H1 (cell line): ENCODE data around the gene CCNY. TPM values are rescaled to one million over a fixed set of nuclear protein-coding genes. Genes with fewer than 3 reads are reported as not detected.

Source experiments
- CTCF ChIA-PET: fragments of 300-600 bp; sonication (Branson Sonifier 250); formaldehyde crosslinking; loops from one replicate; lab custom pipeline; 2021; ENCODE audit not compliant: partially characterized antibody; lab: Charles Lee
- POLR2A ChIA-PET: fragments of 300-600 bp; sonication (Branson Sonifier 250); formaldehyde crosslinking; loops from one replicate; lab custom pipeline; 2021; ENCODE audit warnings: inconsistent platforms; ENCODE audit not compliant: partially characterized antibody; lab: Charles Lee
- DNase-seq, 2 experiments: peaks; one replicate each; pipeline versions ENCODE4 v3.0.0 to v3.0.0-alpha.2; 2010 to 2022; ENCODE audit warnings: low spot score in 2 of 2, low read depth in 1 of 2, mixed read lengths in 1 of 2
- FAIRE-seq: peaks from 2 replicates; lab custom pipeline; 2011; peaks lifted over from hg19 to GRCh38; lab: Jason Lieb, UNC
- H2AFZ ChIP-seq: 2 replicates; pipeline ENCODE4 v1.8.1; 2012; ENCODE audit warnings: low read length, inconsistent platforms
- H2AK5ac ChIP-seq: 2 replicates; pipeline ENCODE4 v1.6.1; 2013; ENCODE audit warnings: low read depth, low read length
- H2BK120ac ChIP-seq: replicated peaks from 2 replicates; pipeline ENCODE3; 2013; ENCODE audit warnings: low read depth, low read length, inconsistent platforms
- H2BK12ac ChIP-seq: 2 replicates; pipeline ENCODE4 v1.6.1; 2013; ENCODE audit warnings: low read depth, low read length
- H2BK15ac ChIP-seq: 2 replicates; pipeline ENCODE4 v1.6.1; 2013; ENCODE audit warnings: low read length
- H2BK20ac ChIP-seq: 2 replicates; pipeline ENCODE4 v1.6.1; 2013; ENCODE audit warnings: low read length
- H2BK5ac ChIP-seq: 2 replicates; pipeline ENCODE4 v1.6.1; 2013; ENCODE audit warnings: low read depth, low read length
- H3K14ac ChIP-seq: 2 replicates; pipeline ENCODE4 v1.6.1; 2013; ENCODE audit warnings: inconsistent platforms; ENCODE audit not compliant: insufficient read length
- H3K18ac ChIP-seq: 2 replicates; pipeline ENCODE4 v1.6.1; 2013; ENCODE audit warnings: low read length; ENCODE audit errors: extremely low read depth
- H3K23ac ChIP-seq: 2 replicates; pipeline ENCODE4 v1.6.1; 2013; ENCODE audit warnings: inconsistent platforms; ENCODE audit not compliant: insufficient read length
- H3K23me2 ChIP-seq: 2 replicates; pipeline ENCODE4 v1.6.1; 2013; ENCODE audit warnings: low read depth, low read length
- H3K27ac ChIP-seq: 2 replicates; pipeline ENCODE4 v1.6.1; 2011; ENCODE audit warnings: low read depth, low read length, inconsistent platforms
- H3K27me3 ChIP-seq, 4 experiments: replicated peaks in 1 of 4; 1 replicate in 1 of 4; 2 replicates in 3 of 4; pipeline versions ENCODE4 v1.6.1 to v1.8.1; 2011 to 2013; ENCODE audit warnings: low read length in 3 of 4, mild to moderate bottlenecking in 3 of 4, inconsistent platforms in 2 of 4, mixed read lengths in 2 of 4, moderate library complexity in 1 of 4; ENCODE audit not compliant: control insufficient read depth in 3 of 4, insufficient read depth in 3 of 4; ENCODE audit errors: extremely low read depth in 1 of 4
- H3K36me3 ChIP-seq, 4 experiments: 2 replicates each; pipeline versions ENCODE4 v1.6.1 to v1.8.1; 2011 to 2013; ENCODE audit warnings: mild to moderate bottlenecking in 4 of 4, low read length in 3 of 4, moderate library complexity in 2 of 4, control low read depth in 1 of 4, inconsistent platforms in 1 of 4; ENCODE audit not compliant: insufficient read depth in 4 of 4, control insufficient read depth in 2 of 4
- H3K4ac ChIP-seq: replicated peaks from 2 replicates; pipeline ENCODE3; 2013; ENCODE audit warnings: low read length, low read depth, mixed read lengths, inconsistent platforms; ENCODE audit not compliant: insufficient read length
- H3K4me1 ChIP-seq, 4 experiments: replicated peaks in 1 of 4; 1 replicate in 1 of 4; 2 replicates in 3 of 4; pipeline versions ENCODE4 v1.6.1 to v1.8.1; 2011 to 2013; ENCODE audit warnings: low read length in 3 of 4, inconsistent platforms in 2 of 4, mixed read lengths in 1 of 4; ENCODE audit not compliant: insufficient read depth in 4 of 4, control insufficient read depth in 3 of 4
- H3K4me2 ChIP-seq, 2 experiments: 2 replicates each; pipeline versions ENCODE4 v1.6.1 to v1.8.1; 2011 to 2013; ENCODE audit warnings: low read depth in 2 of 2, low read length in 2 of 2, control low read depth in 1 of 2, inconsistent platforms in 1 of 2, mild to moderate bottlenecking in 1 of 2; ENCODE audit not compliant: insufficient read depth in 1 of 2
- H3K4me3 ChIP-seq, 4 experiments: fragments of 200-600, 300-600 bp in 1 of 4; sonication (generic), shearing (Covaris generic), sonication (Bioruptor Twin) in 1 of 4; 2 replicates each; pipeline versions ENCODE4 v1.5.1 to v1.8.1; 2011 to 2016; ENCODE audit warnings: low read length in 4 of 4, low read depth in 3 of 4, control low read depth in 2 of 4, inconsistent platforms in 2 of 4, mild to moderate bottlenecking in 2 of 4, mixed read lengths in 1 of 4, moderate library complexity in 1 of 4; ENCODE audit not compliant: insufficient read depth in 2 of 4; ENCODE audit errors: extremely low read depth in 1 of 4
- H3K56ac ChIP-seq: replicated peaks from 2 replicates; pipeline ENCODE3; 2013; ENCODE audit warnings: low read depth, mild to moderate bottlenecking, mixed read lengths, low read length, inconsistent platforms; ENCODE audit not compliant: insufficient read length
- H3K79me1 ChIP-seq: 2 replicates; pipeline ENCODE4 v1.6.1; 2013; ENCODE audit warnings: low read depth, low read length, control low read depth
- H3K79me2 ChIP-seq, 2 experiments: 2 replicates each; pipeline versions ENCODE4 v1.6.1 to v1.8.1; 2012 to 2013; ENCODE audit warnings: low read length in 2 of 2, mild to moderate bottlenecking in 2 of 2, inconsistent platforms in 1 of 2; ENCODE audit not compliant: insufficient read depth in 2 of 2, control insufficient read depth in 1 of 2
- H3K9ac ChIP-seq, 4 experiments: replicated peaks in 1 of 4; 1 replicate in 1 of 4; 2 replicates in 3 of 4; pipeline versions ENCODE4 v1.6.1 to v1.8.1; 2011 to 2013; ENCODE audit warnings: low read depth in 3 of 4, low read length in 3 of 4, control low read depth in 2 of 4, mild to moderate bottlenecking in 2 of 4, moderate library complexity in 2 of 4, inconsistent platforms in 1 of 4; ENCODE audit errors: extremely low read depth in 1 of 4
- H3K9me3 ChIP-seq, 2 experiments: 2 replicates each; pipeline versions ENCODE4 v1.6.1 to v1.8.1; 2012 to 2013; ENCODE audit warnings: mild to moderate bottlenecking in 2 of 2, moderate library complexity in 2 of 2, control low read depth in 1 of 2, inconsistent platforms in 1 of 2, low read depth in 1 of 2, low read length in 1 of 2, mixed read lengths in 1 of 2; ENCODE audit not compliant: insufficient read depth in 2 of 2
- H4K20me1 ChIP-seq, 2 experiments: replicated peaks in 1 of 2; 2 replicates each; pipeline versions ENCODE3 to v1.8.1; 2011 to 2013; ENCODE audit warnings: inconsistent platforms in 2 of 2, low read length in 2 of 2, mild to moderate bottlenecking in 1 of 2; ENCODE audit not compliant: insufficient read depth in 2 of 2, control insufficient read depth in 1 of 2
- H4K5ac ChIP-seq: 2 replicates; pipeline ENCODE4 v1.6.1; 2013; ENCODE audit warnings: low read length, low read depth, mixed read lengths, inconsistent platforms; ENCODE audit not compliant: insufficient read length
- H4K8ac ChIP-seq: 2 replicates; pipeline ENCODE4 v1.8.0; 2013; ENCODE audit warnings: mild to moderate bottlenecking, moderate library complexity, low read length, inconsistent platforms; ENCODE audit not compliant: insufficient read depth; ENCODE audit errors: extremely low read depth
- H4K91ac ChIP-seq: replicated peaks from 2 replicates; pipeline ENCODE3; 2013; ENCODE audit warnings: low read length, mixed read lengths, inconsistent platforms; ENCODE audit not compliant: insufficient read length
- BRCA1 ChIP-seq: IDR thresholded peaks from 2 replicates; pipeline ENCODE4 v1.6.1; 2012; ENCODE audit warnings: low read depth, low read length, improper control_type of control experiment
- FOSL1 ChIP-seq: IDR thresholded peaks from 2 replicates; pipeline ENCODE4 v1.6.1; 2011; ENCODE audit warnings: mild to moderate bottlenecking, low read depth, low read length, moderate library complexity; ENCODE audit not compliant: insufficient read depth
- HDAC2 ChIP-seq, 2 experiments: fragments of 300-600 bp in 1 of 2; sonication (generic) in 1 of 2; IDR thresholded peaks; 2 replicates each; pipeline ENCODE4 v1.6.1; 2011 to 2012; ENCODE audit warnings: low read depth in 2 of 2, low read length in 2 of 2, mild to moderate bottlenecking in 2 of 2, moderate library complexity in 2 of 2, borderline replicate concordance in 1 of 2, inconsistent platforms in 1 of 2
- JUN ChIP-seq: IDR thresholded peaks from 2 replicates; pipeline ENCODE4 v1.6.1; 2011; ENCODE audit warnings: low read depth, mild to moderate bottlenecking, improper control_type of control experiment, low read length
- RFX5 ChIP-seq: IDR thresholded peaks from 2 replicates; pipeline ENCODE4 v1.6.1; 2011; ENCODE audit warnings: low read depth, low read length, improper control_type of control experiment, borderline replicate concordance
- RNF2 ChIP-seq: fragments of 200-900, 300-1000 bp; sonication (generic); IDR thresholded peaks from 2 replicates; pipeline ENCODE4 v1.7.1; 2016; ENCODE audit warnings: borderline replicate concordance, low read depth, mild to moderate bottlenecking, antibody characterized with exemption, low read length; ENCODE audit not compliant: poor library complexity, severe bottlenecking; ENCODE audit errors: missing control alignments
- SIX5 ChIP-seq: IDR thresholded peaks from 2 replicates; pipeline ENCODE4 v1.6.1; 2011; ENCODE audit warnings: mild to moderate bottlenecking, low read depth, low read length
- SP1 ChIP-seq: IDR thresholded peaks from 2 replicates; pipeline ENCODE4 v1.6.1; 2011; ENCODE audit warnings: low read depth, low read length
- SP2 ChIP-seq: IDR thresholded peaks from 2 replicates; pipeline ENCODE4 v1.6.1; 2012; ENCODE audit warnings: mild to moderate bottlenecking, low read length, inconsistent platforms
- TAF1 ChIP-seq: IDR thresholded peaks from 2 replicates; pipeline ENCODE4 v1.6.1; 2011; ENCODE audit warnings: mild to moderate bottlenecking, low read depth, low read length
- TCF12 ChIP-seq: IDR thresholded peaks from 2 replicates; pipeline ENCODE4 v1.6.1; 2011; ENCODE audit warnings: low read depth, mild to moderate bottlenecking, low read length
- WGBS, 2 experiments: shearing (Covaris generic) in 1 of 2; methylation state at CpG; one replicate each; pipeline versions ENCODE4 v1.1.6 to v1.1.7; 2013 to 2015; ENCODE audit warnings: low lambda C conversion rate in 2 of 2, mixed read lengths in 2 of 2, inconsistent platforms in 1 of 2, low coverage in 1 of 2, missing lambda C conversion rate in 1 of 2; ENCODE audit not compliant: insufficient replicate concordance in 2 of 2, insufficient coverage in 1 of 2, insufficient read length in 1 of 2; ENCODE audit errors: extremely low coverage in 1 of 2, missing lambda C conversion rate in 1 of 2; 5-methylcytosine and 5-hydroxymethylcytosine counted together
- polyA plus RNA-seq, 7 experiments: library from polyadenylated mRNA; depleted of rRNA in 3 of 7; stranded (reverse) in 5 of 7; unstranded in 2 of 7; fragments of >200 nt in 5 of 7; fragments of 200-250 nt in 2 of 7; gene quantifications; 1 replicate in 5 of 7; 2 replicates in 1 of 7; 4 replicates in 1 of 7; pipeline versions ENCODE4 v1.2.1 to v1.2.3, GENCODE V29; 2011 to 2013; ENCODE audit warnings: missing spikeins in 2 of 7, mixed read lengths in 2 of 7
- total RNA-seq: library from RNA; stranded (reverse); fragmentation: NEBNext Ultra II Directional; extraction: Animal tissue kit (Norgen Biotek cat#: 25700); gene quantifications from 2 replicates; pipeline ENCODE4 v1.2.1, GENCODE V29; 2021
- TF ChIP-seq, protein P1 (sequence below): IDR thresholded peaks from 2 replicates; pipeline ENCODE4 v1.6.1; 2011; ENCODE audit warnings: low read depth, mild to moderate bottlenecking, low read length; ENCODE audit not compliant: insufficient read depth
- TF ChIP-seq, protein P2 (sequence below): IDR thresholded peaks from 2 replicates; pipeline ENCODE4 v1.6.1; 2011; ENCODE audit warnings: low read length, improper control_type of control experiment

The CCNY gene
- total and polyA plus RNA-seq, 2 of the 8 experiments (the other 6 are each of a cell fraction or from before 2014, with no cell fraction given), result 25.3 to 68.2 TPM

DNA sequence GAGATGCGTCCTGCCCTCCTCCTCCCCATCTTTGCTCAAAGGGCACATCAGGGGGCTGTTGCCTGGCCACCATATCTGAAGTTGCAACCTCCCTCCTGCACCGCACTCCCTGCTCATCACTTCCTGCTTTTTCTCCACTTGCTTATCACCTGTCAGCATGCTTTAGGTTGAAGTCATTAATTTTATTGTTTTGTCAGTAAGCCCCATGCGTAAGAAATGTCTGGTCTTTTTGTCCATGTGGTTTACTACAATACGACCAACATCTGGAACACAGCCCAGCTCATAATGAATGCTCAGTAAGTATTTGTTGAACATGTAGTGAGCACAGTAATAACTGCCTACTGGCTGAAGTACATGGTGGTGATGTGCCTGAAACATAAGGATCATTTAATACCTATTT, 197.3 kb downstream of the CCNY start:
- POLR2A ChIA-PET, result no interaction called here
- Histone ChIP-seq H3K27me3 (no peaks in the 10 kb centered on the region), H4K8ac (no peak overlapping the region), H3K9me3 (peaks cover 2 to 6% of the 10 kb centered on the region in 2 experiments; a peak in 1 of 4 replicates), H3K36me3 (peaks cover 0 to 17% (median 5%) of the 10 kb centered on the region in 4 experiments; a peak in 7 of 8 replicates), H3K18ac (no peak overlapping the region), H4K5ac (no peak overlapping the region), H3K27ac (no peak overlapping the region), H4K20me1 (no peaks in the 10 kb centered on the region), H2AK5ac (no peak overlapping the region), H2BK12ac (no peak overlapping the region), H3K4ac (no peak overlapping the region), H3K56ac (no peak overlapping the region), H4K91ac (no peak overlapping the region), H3K4me1 (no peaks in the 10 kb centered on the region), H2BK5ac (no peak overlapping the region), H2AFZ (no peak overlapping the region), H3K4me3 (no peak overlapping the region), H3K79me2 (no peaks in the 10 kb centered on the region), H3K14ac (no peak overlapping the region), H3K9ac (no peak overlapping the region), H2BK20ac (no peak overlapping the region), H2BK15ac (no peak overlapping the region), H3K23me2 (no peaks in the 10 kb centered on the region), H3K4me2 (no peak overlapping the region), H3K23ac (no peak overlapping the region), H2BK120ac (no peak overlapping the region), H3K79me1 (no peaks in the 10 kb centered on the region)
- WGBS, 2 experiments, result 89% methylated on average over 4 of the region's 4 CpGs; no CpG with 5 or more reads in 1 of the 2 experiments
- DNase-seq, result no peak
- CTCF ChIA-PET, result interaction anchor here (1.5 kb wide), 1 partner anchor 11 kb away, joined by 4 read pairs; no protein-coding TSS in a partner anchor
- FAIRE-seq, result no peak
- TF ChIP-seq RFX5 (no peak), JUN (no peak), SIX5 (no peak), RNF2 (no peak), HDAC2 (IDR thresholded peaks at IDR 0.05; ENCODE audit: borderline replicate concordance in 1 of 2, low read depth in 2 of 2, low read length in 2 of 2) (no peak), TAF1 (no peak), TCF12 (no peak), SP2 (no peak), FOSL1 (no peak), BRCA1 (no peak), SP1 (no peak)
- TF ChIP-seq, protein P1, sequence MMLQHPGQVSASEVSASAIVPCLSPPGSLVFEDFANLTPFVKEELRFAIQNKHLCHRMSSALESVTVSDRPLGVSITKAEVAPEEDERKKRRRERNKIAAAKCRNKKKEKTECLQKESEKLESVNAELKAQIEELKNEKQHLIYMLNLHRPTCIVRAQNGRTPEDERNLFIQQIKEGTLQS, result no peak
- TF ChIP-seq, protein P2, sequence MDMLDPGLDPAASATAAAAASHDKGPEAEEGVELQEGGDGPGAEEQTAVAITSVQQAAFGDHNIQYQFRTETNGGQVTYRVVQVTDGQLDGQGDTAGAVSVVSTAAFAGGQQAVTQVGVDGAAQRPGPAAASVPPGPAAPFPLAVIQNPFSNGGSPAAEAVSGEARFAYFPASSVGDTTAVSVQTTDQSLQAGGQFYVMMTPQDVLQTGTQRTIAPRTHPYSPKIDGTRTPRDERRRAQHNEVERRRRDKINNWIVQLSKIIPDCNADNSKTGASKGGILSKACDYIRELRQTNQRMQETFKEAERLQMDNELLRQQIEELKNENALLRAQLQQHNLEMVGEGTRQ, result no peak
